GM12875 (cell line): ENCODE measurements around the gene FUT6.

Experiments
- H3K4me3 ChIP-seq: one replicate; pipeline ENCODE4 v1.5.1; 2011; ENCODE audit warnings: low read depth, low read length, control low read depth
- TF ChIP-seq, protein P1 (sequence below): IDR thresholded peaks from 2 replicates; pipeline ENCODE4 v1.5.1; 2011; ENCODE audit warnings: low read depth, mild to moderate bottlenecking, control low read depth, inconsistent platforms, low read length, moderate library complexity, borderline replicate concordance; ENCODE audit not compliant: insufficient read depth

Gene FUT6

DNA sequence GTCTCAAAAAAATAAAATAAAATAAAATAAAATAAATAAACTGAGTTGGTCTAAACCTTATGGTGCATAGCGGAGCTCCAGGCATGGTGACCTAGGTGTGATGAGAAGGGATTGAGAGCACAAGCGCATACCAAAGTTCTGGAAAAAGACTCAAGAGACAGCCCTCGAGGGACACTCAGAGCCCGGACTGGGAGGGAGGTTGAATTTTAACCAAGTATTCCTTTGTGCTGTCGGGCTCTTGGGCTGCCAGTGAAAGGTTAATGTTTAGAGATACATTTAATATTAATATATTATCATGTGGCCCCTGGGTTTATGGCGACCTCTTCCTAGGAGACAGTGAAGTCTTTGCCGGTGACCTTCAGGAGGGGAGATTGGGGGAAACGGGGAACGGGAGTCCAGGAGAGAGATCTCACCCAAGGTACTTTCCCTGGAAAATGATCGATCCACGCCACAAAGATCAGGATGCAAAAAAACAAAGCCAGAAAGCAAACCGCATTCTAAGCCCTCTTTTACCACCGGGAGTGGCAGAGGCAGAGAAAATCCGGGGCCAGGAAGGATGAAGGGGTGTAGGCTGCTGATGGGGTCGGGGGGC is 1.6 kb downstream of the FUT6 start:
- TF ChIP-seq, protein P1, sequence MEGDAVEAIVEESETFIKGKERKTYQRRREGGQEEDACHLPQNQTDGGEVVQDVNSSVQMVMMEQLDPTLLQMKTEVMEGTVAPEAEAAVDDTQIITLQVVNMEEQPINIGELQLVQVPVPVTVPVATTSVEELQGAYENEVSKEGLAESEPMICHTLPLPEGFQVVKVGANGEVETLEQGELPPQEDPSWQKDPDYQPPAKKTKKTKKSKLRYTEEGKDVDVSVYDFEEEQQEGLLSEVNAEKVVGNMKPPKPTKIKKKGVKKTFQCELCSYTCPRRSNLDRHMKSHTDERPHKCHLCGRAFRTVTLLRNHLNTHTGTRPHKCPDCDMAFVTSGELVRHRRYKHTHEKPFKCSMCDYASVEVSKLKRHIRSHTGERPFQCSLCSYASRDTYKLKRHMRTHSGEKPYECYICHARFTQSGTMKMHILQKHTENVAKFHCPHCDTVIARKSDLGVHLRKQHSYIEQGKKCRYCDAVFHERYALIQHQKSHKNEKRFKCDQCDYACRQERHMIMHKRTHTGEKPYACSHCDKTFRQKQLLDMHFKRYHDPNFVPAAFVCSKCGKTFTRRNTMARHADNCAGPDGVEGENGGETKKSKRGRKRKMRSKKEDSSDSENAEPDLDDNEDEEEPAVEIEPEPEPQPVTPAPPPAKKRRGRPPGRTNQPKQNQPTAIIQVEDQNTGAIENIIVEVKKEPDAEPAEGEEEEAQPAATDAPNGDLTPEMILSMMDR, result no peak
- H3K4me3 ChIP-seq, result no peak overlapping the region

DNA sequence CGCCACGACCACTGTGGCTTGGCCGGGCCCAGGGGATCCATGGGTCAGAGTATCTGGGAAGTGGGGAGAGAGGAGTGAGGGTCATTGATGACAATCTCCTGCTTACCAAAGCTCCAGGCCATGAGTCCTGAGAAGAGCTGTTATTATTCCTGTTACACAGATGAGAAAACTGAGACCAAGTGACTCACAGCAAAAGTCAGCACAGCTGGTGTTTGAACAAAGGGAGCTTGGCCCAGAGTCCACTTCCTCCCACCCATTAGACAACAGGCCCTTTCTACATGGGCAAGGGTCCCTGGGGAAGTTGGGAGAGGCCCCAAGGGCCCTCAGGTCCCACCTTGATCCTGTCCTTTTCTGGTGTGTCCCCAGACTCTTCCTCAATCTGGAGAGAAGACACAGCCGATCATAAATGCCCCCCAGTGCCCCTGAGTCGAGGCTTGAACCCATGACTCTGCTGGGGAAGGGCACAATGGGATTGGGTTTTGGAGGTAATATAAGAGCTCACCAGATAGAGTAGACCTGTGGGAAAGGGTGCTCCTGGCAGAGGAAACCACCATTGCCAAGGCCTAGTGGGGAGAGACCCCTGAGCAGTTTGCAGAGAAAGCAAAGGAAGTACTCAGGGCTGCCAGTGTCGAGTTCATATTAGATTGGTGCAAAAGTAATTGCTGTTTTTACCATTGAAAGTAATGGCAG is 6.8 kb downstream of the FUT6 start:
- TF ChIP-seq, protein P1, result no peak
- H3K4me3 ChIP-seq, result no peak overlapping the region

DNA sequence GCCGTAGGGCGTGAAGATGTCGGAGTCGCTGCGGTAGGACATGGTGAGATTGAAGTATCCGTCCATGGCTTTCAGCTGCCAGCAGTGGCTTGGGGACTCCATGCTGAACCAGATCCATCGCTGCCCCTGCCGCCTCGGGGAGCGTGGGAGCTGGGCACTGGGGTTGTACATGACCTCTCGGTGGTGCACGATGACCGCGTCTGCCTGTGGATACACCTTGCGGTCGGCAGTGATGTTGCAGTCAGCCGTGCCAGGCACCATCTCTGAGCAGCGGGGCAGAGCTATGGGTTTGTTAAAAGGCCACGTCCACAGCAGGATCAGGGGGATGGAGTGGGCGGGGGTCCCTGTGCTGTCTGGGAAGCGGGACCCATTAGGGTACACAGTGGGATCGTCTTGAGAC is 7.4 kb downstream of the FUT6 start:
- H3K4me3 ChIP-seq, result no peak overlapping the region
- TF ChIP-seq, protein P1, result no peak

DNA sequence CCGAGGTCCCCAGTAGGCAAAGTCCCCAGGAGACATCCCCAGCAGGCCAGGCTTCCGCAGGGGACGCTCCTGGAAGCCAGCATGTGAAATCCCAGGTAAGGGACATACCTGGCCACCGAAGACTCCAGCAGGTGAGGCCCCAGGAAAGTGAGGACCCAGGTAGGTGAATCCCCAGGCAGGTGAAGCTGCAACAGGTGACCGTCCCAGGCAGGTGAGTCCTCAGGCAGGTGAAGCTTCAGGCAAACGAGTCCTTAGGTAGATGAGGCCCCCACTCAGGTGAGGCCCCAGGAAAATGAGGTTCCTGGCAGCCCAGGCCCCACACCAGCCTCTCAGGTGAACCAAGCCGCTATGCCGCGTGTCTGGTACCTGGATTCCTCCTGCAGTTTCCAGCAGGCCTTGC is 8.3 kb downstream of the FUT6 start:
- no peak overlapping the region for H3K4me3 ChIP-seq
- TF ChIP-seq, protein P1, result no peak

DNA sequence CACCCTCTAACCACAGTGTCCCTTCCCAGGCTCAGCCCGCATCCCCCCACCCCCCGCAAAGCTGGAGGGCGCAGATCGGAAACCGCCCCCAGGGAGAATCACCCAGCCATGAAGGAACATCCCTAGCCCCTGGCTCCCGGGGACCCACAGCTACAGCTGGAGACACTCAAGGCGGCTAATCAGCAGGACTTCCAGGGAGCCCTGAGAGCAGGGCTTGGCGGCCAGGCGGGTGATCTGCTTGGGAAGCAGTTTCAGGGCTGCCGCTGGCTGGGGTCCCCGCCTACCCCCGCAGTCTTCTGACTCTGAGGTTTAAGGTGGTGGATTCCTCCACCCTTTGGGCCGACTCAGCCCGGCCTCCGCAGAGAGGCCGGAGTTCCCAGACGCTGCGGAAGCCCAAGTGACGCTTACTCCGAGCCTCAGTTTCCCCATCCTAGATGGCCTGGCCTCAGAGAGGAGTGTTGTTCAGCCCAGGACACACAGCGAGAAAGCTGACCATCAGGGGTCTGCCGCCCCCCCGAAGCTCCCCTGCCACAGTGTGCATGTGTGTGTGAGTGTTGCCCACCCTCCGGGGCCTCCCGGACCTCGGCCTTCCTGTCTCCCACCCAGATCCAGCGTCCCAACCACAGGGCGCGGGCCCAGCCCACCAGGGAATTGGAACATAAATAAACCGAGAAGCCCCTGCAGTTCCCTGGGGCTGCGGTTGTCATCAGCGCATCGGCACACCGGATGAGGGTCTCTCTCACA is 9.8 kb downstream of the FUT6 start:
- no peak overlapping the region for H3K4me3 ChIP-seq
- TF ChIP-seq, protein P1, result no peak

DNA sequence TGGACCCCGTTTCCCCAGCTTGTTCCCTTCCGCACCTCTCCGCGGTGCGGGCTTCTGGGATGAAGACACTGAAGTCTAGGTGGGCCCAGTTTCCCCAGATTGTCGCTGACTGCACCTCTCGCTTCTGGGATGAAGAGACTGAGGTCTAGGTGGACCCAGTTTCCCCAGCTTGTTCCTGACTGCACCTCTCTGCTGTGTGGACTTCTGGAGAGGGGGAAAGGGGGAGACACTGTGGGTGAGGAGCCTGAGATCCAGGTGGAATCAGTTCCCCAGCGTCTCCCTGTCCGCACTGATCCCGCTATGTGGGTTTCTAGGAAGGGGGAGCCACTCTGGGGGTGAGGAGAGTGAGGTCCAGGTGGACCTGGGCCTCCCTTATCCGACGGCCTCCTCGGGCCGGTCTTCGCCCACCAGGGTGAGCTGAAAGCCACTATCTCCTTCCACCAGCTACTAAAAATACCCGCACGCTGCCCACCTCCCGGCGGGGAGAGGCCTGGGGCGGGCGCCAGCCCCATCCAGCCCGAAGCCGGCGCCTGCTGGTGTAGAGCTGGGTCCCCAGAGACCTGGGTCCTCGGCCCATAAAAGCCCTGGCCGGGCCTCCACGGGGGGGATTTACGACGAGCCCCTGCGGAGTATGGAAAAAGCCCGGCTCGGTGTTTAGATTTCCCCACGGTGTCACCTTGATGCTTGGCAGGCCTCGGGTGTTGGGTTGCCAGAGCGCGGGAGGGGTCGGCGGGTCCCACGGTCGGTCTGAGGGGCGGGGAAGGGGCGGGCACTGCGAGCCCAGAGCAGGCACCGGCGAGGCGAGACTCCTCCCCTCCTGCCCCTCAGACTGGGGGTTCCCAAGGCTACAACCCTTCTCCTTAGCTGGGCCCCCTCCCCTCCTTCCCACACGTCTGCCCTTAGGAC is 10.6 kb downstream of the FUT6 start:
- TF ChIP-seq, protein P1, result no peak
- peak overlapping the region; percentile 57 for H3K4me3 ChIP-seq
